Measurements from ENCODE around the gene C12orf75. TPM values are rescaled to one million over a fixed set of nuclear protein-coding genes. Genes with fewer than 3 reads are reported as not detected.

C12orf75 gene
- total RNA-seq, 6 experiments from 2014 or later, result 1.3 to 5.5 (median 2.7) TPM

GRCh38 chr12:105393587-105393986, 63.1 kb downstream of the C12orf75 start:
- 49% methylated on average over 4 of the region's 4 CpGs for WGBS (ENCODE audit: insufficient coverage, low coverage, low lambda C conversion rate, missing lambda C conversion rate)
- no peak for TF ChIP-seq POLR2A (IDR thresholded peaks at IDR 0.05)
- TF ChIP-seq CTCF (IDR thresholded peaks at IDR 0.05), result no peak
- ATAC-seq (no peak), DNase-seq (no peak)
- intact Hi-C loops (cut with DNase I), result no loop called here
- Histone ChIP-seq H3K4me1 (no peaks in the 10 kb centered on the region), H3K9me3 (no peaks in the 10 kb centered on the region), H3K27me3 (no peaks in the 10 kb centered on the region), H3K36me3 (no peaks in the 10 kb centered on the region), H3K4me3 (no peak overlapping the region), H3K27ac (no peak overlapping the region)

DNA sequence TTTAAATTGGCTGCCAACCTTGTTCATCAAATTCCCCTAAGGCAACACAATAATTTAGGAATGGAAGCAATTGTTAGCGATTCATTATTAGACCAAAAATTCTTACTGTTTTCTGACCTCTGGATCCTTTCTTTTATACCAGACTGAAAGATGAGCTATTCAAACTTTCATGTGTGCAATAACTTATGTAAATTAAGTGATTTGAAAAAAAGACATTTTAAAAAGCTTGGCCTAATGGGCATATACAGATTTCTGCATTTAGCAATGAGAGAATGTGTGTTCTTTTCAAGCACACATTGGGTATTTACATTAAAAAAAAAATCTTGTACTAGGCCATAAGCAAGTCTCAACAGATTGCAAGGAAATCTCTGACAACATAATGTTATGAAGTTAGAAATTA, 65.5 kb downstream of the C12orf75 start:
- Histone ChIP-seq H3K27ac (no peak overlapping the region), H3K4me3 (no peak overlapping the region), H3K9me3 (no peaks in the 10 kb centered on the region), H3K36me3 (no peaks in the 10 kb centered on the region), H3K4me1 (no peaks in the 10 kb centered on the region), H3K27me3 (no peaks in the 10 kb centered on the region)
- TF ChIP-seq CTCF (IDR thresholded peaks at IDR 0.05) (no peak), POLR2A (IDR thresholded peaks at IDR 0.05) (no peak)
- intact Hi-C loops (cut with DNase I), result no loop called here
- no peak for ATAC-seq
- WGBS (ENCODE audit: insufficient coverage, low coverage, low lambda C conversion rate, missing lambda C conversion rate), result 87% methylated on average over 1 of the region's 1 CpG
- no peak for DNase-seq

DNA sequence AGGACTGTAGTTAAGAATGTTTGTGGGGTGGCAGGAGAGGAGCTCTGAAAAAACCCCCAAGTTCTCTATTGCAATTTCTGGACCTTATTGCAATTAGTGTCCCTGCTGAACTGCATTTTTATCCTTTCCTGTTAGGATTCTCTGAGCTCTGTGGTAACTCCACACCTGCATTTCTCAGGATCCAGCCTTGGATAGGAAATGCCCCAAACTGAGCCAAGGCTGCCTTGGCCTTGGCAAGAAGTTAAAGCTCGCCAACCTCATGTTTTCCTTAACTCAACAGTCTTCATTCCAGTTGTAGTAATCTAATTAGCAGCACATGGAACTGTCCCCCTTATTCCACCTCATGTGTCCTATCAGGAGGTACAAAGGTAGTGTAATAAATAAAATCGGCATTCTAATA, 66.5 kb downstream of the C12orf75 start:
- no peaks in the 10 kb centered on the region for H3K4me1 ChIP-seq
- intact Hi-C loops (cut with DNase I), result no loop called here
- TF ChIP-seq POLR2A (IDR thresholded peaks at IDR 0.05) (no peak), CTCF (IDR thresholded peaks at IDR 0.05) (no peak)
- H3K27me3 ChIP-seq, result no peaks in the 10 kb centered on the region
- no peaks in the 10 kb centered on the region for H3K9me3 ChIP-seq
- H3K27ac ChIP-seq, result no peak overlapping the region
- no peak for DNase-seq
- no peaks in the 10 kb centered on the region for H3K36me3 ChIP-seq
- ATAC-seq, result no peak
- WGBS (ENCODE audit: insufficient coverage, low coverage, low lambda C conversion rate, missing lambda C conversion rate), result 89% methylated on average over 1 of the region's 2 CpGs
- no peak overlapping the region for H3K4me3 ChIP-seq

GRCh38 chr12:105398930-105399329, 68.4 kb downstream of the C12orf75 start:
- H3K9me3 ChIP-seq, result no peaks in the 10 kb centered on the region
- H3K4me1 ChIP-seq, result no peaks in the 10 kb centered on the region
- H3K4me3 ChIP-seq, result no peak overlapping the region
- intact Hi-C loops (cut with DNase I), result no loop called here
- DNase-seq, result no peak
- H3K27me3 ChIP-seq, result no peaks in the 10 kb centered on the region
- no peak for ATAC-seq
- TF ChIP-seq POLR2A (IDR thresholded peaks at IDR 0.05), result no peak
- no peak for TF ChIP-seq CTCF (IDR thresholded peaks at IDR 0.05)
- WGBS (ENCODE audit: insufficient coverage, low coverage, low lambda C conversion rate, missing lambda C conversion rate), result 100% methylated on average over 2 of the region's 2 CpGs
- no peaks in the 10 kb centered on the region for H3K36me3 ChIP-seq
- peak overlapping the region in 1 of 3 donors; percentile 6 for H3K27ac ChIP-seq
